GM18907 (cell line): Measurements from ENCODE around the gene APBB2.

ENCODE experiments used
- ATAC-seq: cut with Tn5 transposase; IDR thresholded peaks from one replicate; pipeline ENCODE4 v1.9.1; 2021; ENCODE audit warnings: mild to moderate bottlenecking, moderate library complexity; ENCODE audit not compliant: unreplicated experiment

The APBB2 gene

DNA sequence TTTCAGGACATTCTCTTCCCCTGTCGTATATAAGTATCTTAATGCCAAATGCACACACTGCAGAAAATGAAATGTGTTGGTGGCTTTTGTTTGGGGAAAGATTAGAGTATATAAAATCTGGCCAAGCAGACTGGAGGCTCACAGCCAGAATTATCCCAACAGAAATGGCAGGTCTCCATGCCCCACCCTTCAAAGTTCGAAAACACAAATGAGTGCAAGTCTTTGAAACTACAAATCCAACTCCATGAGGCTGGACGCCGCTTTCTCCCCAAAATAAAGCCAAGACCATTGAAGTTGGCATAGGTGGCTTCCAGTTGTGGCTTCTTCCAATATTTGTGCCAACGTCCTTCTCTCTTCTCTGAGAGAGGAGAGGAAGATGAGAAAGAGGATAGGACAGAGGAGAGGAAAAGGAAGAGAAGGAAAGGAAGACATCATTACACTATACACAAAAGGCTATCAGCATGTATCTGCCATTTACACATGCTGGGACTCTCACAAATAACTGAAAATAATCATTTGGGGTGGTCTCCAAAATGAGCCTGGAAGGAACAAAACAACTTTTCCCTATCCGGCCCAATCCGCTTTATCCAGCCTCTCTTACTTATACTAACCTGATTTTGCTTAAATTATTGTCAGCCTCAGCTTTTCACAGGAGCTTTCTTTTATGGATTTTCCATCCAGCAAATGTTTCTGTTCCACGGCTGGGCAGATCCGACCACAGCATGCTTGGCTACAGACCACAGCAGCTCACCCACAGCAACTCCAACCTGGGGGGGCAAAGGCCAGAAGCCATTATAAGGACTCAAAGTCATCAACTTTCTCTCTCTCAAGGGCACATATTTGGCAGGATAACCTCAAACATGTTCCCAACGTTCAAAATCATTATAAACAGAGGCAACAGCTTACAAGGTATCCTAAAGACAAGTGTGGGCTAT lies 71.7 kb downstream of the APBB2 start:
- no peak for ATAC-seq

DNA sequence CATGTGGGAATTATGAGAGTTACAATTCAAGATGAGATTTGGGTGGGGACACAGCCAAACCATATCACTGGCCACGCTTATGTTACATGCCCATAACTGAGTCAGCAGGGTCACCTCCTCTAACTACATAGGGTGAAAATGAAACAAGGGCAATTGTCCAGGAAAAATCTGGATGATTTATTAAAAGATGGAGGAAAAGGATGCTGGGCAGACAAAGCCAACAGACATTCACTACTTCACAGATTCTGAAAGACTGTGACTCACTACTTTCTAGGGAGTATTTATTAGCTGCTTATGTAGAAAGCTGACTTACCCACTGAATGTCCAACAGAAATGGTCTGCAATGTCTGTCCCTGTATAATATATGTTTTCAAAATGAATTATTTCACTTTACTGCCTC lies 72.4 kb downstream of the APBB2 start:
- no peak for ATAC-seq

DNA sequence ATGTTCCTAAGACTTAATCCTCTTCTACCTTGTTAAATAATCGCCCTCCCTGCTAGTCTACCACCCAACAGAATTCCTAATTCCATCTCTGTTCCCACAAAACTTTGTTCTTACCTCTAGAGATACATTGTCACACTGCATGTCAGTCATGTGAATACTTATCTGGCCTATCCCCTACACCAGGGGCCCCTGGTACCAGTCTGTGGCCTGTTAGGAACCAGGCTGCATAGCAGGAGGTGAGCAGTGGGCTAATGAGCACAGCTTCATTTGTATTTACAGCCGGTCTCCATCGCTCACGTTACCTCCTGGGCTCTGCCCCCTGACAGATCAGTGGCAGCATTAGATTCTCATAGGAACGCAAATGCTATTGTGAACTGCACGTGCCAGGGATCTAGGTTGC lies 73.9 kb downstream of the APBB2 start:
- ATAC-seq, result no peak

GRCh38 chr4:41137879-41138278 lies 76.5 kb downstream of the APBB2 start:
- no peak for ATAC-seq

DNA sequence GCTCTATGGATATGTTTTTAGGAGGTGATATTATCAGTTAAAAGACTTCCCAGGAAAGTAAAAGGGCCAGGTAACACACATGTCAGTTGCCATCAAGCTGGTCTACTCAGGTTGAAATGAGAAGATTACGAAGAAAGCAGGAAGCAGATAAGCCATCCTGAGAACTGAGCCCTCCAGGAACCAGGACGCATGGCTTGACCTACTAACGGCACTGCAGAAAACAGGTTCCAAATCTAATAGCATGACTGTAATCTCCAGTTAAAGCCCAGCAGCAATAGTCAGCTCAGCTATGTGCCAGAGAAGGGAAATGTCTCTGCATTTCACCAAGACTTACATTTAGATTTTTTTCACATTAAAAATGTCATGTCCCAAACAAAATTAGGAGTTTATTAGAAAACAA lies 77.9 kb downstream of the APBB2 start:
- no peak for ATAC-seq

DNA sequence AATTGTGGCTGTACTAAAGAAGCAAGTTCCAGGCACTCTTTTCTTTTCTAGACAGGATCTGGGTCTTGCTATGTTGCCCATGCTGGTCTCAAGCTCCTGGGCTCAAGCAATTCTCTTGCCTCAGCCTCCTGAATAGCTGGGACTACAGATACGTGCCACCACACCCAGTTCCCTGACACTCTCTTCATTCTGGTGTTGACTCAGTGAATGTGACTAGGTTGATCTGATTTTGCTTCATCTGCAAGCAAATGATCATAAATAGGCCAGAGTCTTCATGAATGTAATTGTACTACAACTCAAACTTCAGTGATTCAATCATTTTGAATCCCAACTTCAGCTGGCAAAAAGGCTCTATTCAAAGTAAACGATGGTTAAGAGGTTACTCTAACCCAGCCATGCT lies 78.5 kb downstream of the APBB2 start:
- ATAC-seq, result no peak

DNA sequence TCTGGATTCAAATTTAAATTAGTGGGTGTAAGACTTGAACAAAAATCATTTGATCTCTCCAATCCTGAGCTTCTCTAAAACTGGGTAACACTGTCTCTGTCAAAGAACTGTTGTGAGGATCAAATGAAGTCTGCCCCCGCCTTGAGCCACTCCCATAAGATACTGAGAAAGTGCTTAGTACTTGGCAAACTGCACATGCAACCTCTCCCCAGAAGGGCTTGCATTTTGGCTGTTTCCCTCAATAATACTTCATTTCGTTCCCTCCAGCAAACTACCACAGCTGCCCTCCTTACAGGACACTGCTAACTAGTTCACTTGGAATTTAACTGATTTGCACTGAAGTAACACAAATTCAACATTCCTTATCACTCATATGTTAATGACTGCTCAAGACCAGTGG lies 79.8 kb downstream of the APBB2 start:
- no peak for ATAC-seq

DNA sequence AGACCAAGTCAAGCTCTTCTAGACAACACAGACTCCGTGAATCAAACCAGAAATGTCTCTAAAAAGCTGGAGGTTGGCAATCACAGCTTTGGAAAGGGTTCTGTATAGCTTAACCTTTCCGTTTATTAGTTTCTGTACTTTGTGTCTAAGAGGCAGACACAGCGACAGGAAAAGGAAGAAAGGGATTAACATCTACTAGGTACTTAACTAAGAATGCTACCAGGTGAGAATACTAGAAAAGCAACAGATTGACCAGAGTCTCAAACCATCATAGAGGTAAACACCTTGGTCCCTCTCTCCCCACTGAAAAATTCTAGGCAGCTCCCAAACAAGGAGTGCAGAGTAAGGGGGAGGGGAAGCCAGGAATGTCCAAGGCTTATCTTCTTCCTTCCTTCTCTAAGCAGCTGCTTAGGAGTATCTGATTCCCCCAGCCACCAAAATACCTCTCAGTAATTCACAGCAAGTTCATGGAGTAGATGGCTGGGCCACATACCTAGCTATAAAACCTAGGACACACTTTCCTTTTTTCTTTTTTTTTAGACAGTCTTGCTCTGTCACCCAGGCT lies 80.8 kb downstream of the APBB2 start:
- no peak for ATAC-seq

DNA sequence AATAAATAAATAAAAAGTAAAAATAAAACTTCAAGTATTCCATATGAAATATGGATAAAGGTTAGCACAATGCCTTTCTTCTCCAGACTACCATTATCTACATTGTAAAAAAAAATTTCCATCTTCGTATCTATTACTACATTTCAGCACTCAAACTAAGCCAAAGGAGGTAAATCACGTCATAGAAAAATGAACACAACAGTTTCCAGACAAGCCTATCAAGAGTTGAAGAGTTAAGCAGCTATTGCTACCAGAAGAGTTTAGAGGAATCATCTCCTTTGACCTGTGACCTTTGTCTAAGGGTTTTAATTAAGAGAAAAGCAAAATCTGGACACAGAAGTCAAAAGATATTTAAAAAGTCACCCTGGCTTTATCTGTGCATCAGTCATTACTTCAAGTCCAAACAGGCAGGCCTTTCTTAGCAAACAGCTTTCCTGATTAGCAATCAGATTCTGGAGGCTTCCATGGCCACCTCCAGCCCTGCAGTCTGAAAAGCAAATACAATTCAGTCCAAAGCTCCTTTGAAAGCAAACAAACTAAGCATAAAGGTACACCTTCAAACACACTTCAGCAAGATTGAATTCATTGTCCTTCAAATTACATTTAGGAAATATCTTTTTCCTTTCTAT lies 82.2 kb downstream of the APBB2 start:
- ATAC-seq, result no peak

DNA sequence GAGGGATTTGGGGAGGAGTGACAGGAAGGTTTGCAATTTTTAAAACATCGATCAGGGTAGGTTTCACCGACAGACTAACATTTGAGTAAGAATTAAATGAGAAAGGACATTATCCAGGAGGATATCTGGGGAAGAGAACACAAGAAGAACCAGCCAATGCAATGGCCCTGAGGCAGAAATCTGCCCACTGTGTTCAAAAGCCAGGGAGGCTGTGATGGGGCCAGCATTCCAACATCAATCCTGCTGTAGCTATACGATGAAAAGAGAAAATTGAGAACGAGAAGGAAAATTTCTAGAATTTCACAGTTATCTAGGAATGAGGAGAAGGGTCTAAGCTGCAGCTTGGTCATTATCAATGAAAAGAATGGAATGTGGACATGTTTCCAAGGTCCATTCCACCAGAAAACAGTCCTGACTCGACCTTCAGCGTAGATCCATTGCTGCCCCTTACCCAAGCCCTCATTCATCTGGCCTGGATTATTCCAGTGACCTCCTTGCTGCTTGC lies 84.4 kb downstream of the APBB2 start:
- no peak for ATAC-seq

GRCh38 chr4:41129128-41129754 lies 85.1 kb downstream of the APBB2 start:
- ATAC-seq, result no peak

DNA sequence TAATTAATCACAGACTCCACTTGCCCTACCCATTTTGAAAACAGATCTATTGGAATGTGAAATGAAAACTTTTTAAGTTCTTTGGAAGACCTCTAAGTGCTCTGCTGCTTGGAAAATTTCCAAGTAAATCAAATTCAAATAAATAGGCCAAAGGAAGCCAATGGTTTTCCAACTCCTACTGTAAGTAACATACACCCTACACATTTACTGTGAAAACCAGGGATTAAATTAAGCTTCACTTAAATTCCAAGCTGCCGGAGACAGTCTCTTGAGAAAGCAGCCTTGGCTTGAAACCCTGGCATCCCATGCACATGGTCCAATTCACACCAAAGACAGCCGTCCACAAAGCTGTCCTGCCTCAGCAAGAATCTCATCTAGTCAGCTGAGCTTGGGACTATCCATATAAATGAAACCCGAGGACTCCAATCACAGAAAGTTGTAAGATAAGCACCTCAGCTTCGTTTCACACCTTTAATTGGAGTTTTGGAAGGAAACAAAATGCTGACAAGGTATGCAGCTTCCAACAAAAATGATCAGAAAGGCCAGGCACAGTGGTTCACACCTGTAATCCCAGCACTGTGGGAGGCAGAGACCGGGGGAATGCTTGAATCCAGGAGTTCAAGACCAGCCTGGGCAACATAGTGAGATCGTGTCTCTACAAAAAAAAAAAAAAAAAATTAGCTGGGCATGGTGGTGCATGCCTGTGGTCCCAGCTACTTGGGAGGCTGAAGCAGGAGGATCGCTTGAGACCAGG lies 88.6 kb downstream of the APBB2 start:
- no peak for ATAC-seq

DNA sequence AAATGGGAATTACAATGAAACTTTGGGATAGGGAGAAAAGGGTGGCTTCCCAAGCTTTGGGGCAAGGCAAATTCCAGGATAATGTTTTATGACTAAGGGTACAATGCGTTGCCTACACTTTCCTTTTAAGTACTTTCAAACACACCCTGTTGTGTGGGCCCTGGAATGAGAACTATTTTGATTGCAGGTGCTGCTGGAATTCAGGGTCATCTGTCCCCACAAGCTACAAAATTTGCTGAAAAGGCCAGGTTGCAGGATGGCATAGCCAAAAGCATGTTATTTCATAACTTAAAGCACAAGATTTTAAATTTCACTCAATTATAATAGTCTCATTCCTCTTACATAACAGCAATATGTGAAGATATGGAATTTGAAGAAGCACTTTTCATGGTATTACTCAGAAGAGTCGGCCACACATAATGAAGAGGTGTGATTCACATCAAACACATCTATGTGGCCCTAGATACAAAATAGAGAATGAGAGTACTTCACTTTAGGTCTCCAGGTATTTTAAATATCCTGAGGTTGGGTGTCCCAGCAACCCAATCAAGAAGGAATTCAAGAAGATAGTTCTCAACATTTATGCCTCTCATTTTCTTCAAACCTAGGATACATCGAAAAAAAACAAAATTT lies 89.3 kb downstream of the APBB2 start:
- no peak for ATAC-seq

DNA sequence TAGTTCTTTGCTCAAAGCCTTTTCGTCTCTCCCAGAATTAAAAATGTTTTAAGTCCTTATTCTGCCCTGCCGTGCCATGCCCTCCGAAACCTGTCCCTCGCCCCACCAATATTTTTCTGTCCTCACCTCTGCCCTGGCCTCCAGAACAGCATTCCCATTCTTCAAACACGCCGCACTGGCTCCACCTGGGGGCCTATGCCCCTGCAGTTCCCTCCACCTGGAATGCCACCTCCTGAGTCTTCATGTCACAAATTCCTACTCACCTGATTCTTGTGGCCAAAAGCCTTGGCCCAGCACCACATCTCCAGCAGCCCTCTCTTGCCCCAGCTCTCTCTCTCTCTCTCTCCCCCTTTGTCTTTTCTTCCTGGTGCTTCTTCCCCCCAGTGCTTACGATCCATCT lies 91.6 kb downstream of the APBB2 start:
- no peak for ATAC-seq

DNA sequence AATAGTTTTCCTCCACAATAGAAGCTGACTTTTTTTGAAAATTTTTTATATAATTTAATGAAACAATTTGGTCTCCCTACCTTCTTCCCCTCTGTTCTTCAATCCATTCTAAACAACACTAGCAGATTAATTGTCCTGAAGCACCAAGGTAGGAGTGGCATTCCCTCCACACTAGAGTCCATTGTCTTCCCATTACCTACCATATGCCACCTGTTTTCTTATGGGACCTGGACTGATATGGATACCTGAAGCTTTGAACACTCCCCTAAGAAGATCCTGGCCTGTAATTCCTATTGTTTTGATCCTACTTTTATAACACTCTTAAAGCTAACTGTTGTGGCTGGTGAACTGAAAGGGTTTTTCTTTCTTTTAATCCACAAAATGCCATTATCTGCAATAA lies 92.0 kb downstream of the APBB2 start:
- ATAC-seq, result no peak

- ATAC-seq, result no peak
Measured at GRCh38 chr4:41121906-41122305, 92.4 kb downstream of the APBB2 start.

DNA sequence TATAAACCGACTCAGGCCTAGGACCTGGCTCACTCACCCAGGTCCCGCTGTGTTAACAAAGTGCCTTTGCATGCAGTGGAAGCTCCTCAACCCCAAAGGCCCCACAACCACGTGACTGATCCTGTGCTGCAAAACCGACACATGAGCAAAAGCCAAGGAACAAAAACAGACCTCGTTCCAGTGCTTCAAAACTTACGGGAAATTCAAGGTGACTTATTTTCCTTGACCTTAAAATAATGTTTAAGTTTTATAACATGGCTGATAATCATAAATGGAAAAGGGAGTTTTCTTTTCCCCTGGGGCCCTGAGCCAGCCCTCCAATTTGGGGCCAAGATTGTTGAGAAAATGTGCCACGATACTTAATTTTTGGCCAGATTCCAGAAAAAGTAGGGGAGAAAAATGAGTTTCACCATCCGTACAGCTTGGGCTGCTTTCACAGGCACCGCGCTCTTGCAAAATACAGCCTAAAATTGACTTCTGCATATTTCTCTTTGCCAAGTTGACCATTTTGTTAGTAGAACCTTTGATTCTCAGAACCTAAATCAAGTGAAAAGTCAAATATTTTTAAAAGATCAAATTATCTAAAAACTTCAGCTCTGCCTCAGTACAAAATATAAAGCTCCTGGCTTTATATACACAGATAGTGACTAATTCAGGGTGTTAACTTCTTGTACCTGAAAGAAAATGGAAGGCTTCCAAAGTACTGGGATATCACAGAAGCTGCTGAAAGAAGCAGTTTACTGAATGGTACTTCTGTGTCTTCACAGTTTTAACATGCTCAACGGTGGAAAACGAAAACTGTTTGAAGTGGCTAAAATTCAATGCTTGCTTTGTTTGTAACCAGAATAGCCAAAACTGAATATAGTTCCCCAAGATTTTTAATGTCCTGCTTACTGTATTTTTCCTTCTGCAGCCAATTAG lies 93.8 kb downstream of the APBB2 start:
- ATAC-seq, result no peak

DNA sequence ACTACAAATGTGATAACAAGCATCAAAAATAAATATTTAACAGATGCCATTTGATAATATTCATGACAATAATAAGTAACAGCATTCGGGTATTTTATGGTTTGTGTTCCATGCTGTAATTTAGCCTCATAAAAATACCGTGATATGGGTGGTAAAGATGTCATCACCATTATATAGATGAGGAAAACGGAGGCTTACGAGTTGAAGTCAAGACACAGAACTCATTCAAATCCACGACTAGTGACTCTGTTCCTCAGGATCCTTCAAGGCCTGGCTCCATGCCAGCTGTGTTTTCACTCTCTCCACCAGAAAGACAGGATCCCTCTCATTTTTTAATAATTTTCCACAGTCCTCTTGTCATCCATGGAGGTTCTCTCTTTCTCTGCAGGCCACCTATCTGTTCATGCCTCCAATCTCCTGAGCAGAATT lies 94.5 kb downstream of the APBB2 start:
- no peak for ATAC-seq

DNA sequence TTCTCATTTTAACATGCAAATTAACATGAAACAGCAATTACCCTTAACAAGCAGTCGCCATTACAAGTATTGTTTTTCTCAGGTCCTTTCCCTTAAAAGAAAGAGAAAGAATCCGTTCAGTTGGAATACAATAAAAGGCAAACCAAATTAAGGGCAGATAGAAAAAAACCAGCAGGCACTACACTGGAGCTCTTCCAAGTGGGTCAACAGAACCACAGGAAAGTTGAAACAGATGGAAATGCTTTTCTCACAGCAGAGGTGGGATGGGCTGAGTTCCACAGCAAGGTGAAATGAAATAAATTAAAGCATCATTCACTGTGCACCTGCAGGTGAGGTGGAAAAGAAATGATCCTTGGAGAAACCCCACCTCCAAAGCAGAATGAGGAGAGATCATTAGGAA lies 102.6 kb downstream of the APBB2 start:
- no peak for ATAC-seq
